GF-D8 (cell line): ENCODE data around the gene TDRKH.
"Not testable (repeated sequence)": the region's sequence is repeated elsewhere in the genome, so short reads cannot be mapped to it uniquely, and the experiment has no call there.

ENCODE experiments used
- DNase-seq: peaks from one replicate; lab custom pipeline; 2025; lab: John Stamatoyannopoulos, UW

The TDRKH gene

GRCh38 chr1:151762941-151763921, 27.1 kb downstream of the TDRKH start, which contains the start of gene MRPL9:
Gene MRPL9 (minus strand): TSS chr1:151763496. CDS start chr1:151763479, 17 bp downstream.
- peak; percentile 48 for DNase-seq

GRCh38 chr1:151760597-151761385, 29.5 kb downstream of the TDRKH start:
- DNase-seq: no peak

GRCh38 chr1:151759241-151759640, 31.1 kb downstream of the TDRKH start:
- DNase-seq: no peak

GRCh38 chr1:151756291-151756690, 34.0 kb downstream of the TDRKH start:
- DNase-seq: no peak

GRCh38 chr1:151741516-151741915, 48.8 kb downstream of the TDRKH start:
- DNase-seq: no peak

- peak; percentile 31 for DNase-seq
Measured at GRCh38 chr1:151739590-151740355, 50.5 kb downstream of the TDRKH start.

GRCh38 chr1:151737479-151737878, 52.8 kb downstream of the TDRKH start:
- DNase-seq: no peak

GRCh38 chr1:151737026-151737425, 53.3 kb downstream of the TDRKH start:
- no peak for DNase-seq

GRCh38 chr1:151733995-151734394, 56.3 kb downstream of the TDRKH start:
- not testable (repeated sequence) for DNase-seq

- DNase-seq: no peak
Measured at GRCh38 chr1:151733126-151733525, 57.2 kb downstream of the TDRKH start.

- DNase-seq: no peak
Measured at GRCh38 chr1:151729966-151730291, 60.4 kb downstream of the TDRKH start.

- no peak for DNase-seq
Measured at GRCh38 chr1:151729157-151729965, 60.9 kb downstream of the TDRKH start.

- DNase-seq: no peak
Measured at GRCh38 chr1:151728151-151729054, 61.9 kb downstream of the TDRKH start.

- DNase-seq: no peak
Measured at GRCh38 chr1:151723726-151724370, 66.5 kb downstream of the TDRKH start.
